ENCODE results near the gene ARHGAP6. TPM values are rescaled to one million over a fixed set of nuclear protein-coding genes. Genes with fewer than 3 reads are reported as not detected.

Gene ARHGAP6
- total and polyA plus RNA-seq, 2 experiments from 2014 or later: 0.26 to 0.59 TPM

GRCh38 chrX:11422525-11422857 is 243.2 kb downstream of the ARHGAP6 start:
- no peaks in the 10 kb centered on the region for H4K20me1 ChIP-seq (replicated peaks; ENCODE audit: insufficient read depth)
- H3K36me3 ChIP-seq (ENCODE audit: insufficient read depth): no peaks in the 10 kb centered on the region
- ATAC-seq (no peak), DNase-seq (ENCODE audit: low spot score) (no peak)
- no peak overlapping the region for H3K27ac ChIP-seq (ENCODE audit: low read depth)
- Mint-ChIP-seq H3K4me1 (peaks cover 6% of the 10 kb centered on the region; the same call in 2 of the 3 replicates), H3K36me3 (ENCODE audit: low read depth) (no peaks in the 10 kb centered on the region), H3K27ac (no peak overlapping the region), H3K4me3 (no peak overlapping the region), H3K9me3 (no peaks in the 10 kb centered on the region), H3K27me3 (ENCODE audit: insufficient read depth, low read depth, poor library complexity) (peaks cover 5% of the 10 kb centered on the region)
- no peak overlapping the region for H3K4me3 ChIP-seq
- no peaks in the 10 kb centered on the region for H3K79me2 ChIP-seq (replicated peaks; ENCODE audit: insufficient read depth)
- H3K4me2 ChIP-seq: no peak overlapping the region
- peaks cover 17% of the 10 kb centered on the region for H3K27me3 ChIP-seq (ENCODE audit: insufficient read depth)
- H2AFZ ChIP-seq: no peak overlapping the region
- H3K9me2 ChIP-seq (ENCODE audit: insufficient read depth): no peaks in the 10 kb centered on the region
- H3K4me1 ChIP-seq (ENCODE audit: insufficient read depth): no peaks in the 10 kb centered on the region
- H3F3A ChIP-seq (replicated peaks; ENCODE audit: low read depth): no peaks in the 10 kb centered on the region
- no peak for TF ChIP-seq POLR2AphosphoS5 (IDR thresholded peaks at IDR 0.05; ENCODE audit: low read depth)
- no peak for TF ChIP-seq NANOG (IDR thresholded peaks at IDR 0.05; ENCODE audit: borderline replicate concordance)
- TF ChIP-seq CTCF (conservative IDR thresholded peaks at IDR 0.05; ENCODE audit: low read depth in 2 of 2): no peak
- TF ChIP-seq JUNB (IDR thresholded peaks at IDR 0.05; ENCODE audit: unreplicated experiment): no peak
- no peak for TF ChIP-seq ZNF114 (CRISPR knock-in tag; IDR thresholded peaks at IDR 0.05)
- no peak for TF ChIP-seq STAT1 (IDR thresholded peaks at IDR 0.05; ENCODE audit: unreplicated experiment)
- no peak for TF ChIP-seq EZH2phosphoT487 (IDR thresholded peaks at IDR 0.05; ENCODE audit: unreplicated experiment)

DNA sequence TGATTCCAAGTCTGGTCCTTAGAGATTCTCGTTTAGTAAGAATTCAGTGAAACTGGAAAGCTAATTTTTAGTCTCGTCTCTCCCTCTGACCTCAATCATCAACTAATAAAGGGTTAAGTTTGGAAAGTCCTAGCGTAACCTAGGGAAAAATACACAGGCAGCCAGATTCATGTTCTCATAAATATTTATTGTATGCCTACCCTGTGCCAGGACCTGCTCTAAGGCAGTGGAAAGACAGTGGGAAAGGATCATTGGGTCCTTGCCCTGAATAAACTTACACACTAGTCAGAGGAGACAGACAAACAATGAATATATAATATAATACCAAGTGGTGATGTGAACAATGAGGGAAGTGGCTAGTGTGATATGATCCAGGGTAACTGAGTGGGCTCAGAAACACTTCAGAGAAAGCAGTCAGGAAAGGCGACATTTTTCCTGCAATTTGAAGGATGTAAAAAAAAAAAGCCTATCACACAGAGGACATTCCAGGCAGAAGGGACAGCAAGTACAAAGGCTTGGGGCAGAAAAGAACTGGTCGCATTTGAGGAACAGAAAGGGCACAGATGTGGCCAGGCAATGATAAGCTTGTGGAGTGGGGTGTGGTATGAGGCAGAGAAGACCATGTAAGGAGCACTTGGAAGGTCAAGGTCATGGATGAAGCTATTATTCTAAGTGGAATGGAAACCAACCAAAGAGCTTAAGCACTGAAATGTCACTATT is 243.8 kb downstream of the ARHGAP6 start:
- Mint-ChIP-seq H3K4me1 (peaks cover 6% of the 10 kb centered on the region; the same call in 2 of the 3 replicates), H3K27me3 (ENCODE audit: insufficient read depth, low read depth, poor library complexity) (peaks cover 5% of the 10 kb centered on the region), H3K36me3 (ENCODE audit: low read depth) (no peaks in the 10 kb centered on the region), H3K4me3 (no peak overlapping the region), H3K9me3 (no peaks in the 10 kb centered on the region), H3K27ac (no peak overlapping the region)
- Histone ChIP-seq H3K4me2 (no peak overlapping the region), H3F3A (replicated peaks; ENCODE audit: low read depth) (no peaks in the 10 kb centered on the region), H3K27me3 (ENCODE audit: insufficient read depth) (peaks cover 15% of the 10 kb centered on the region), H4K20me1 (replicated peaks; ENCODE audit: insufficient read depth) (no peaks in the 10 kb centered on the region), H3K79me2 (replicated peaks; ENCODE audit: insufficient read depth) (no peaks in the 10 kb centered on the region), H3K4me3 (no peak overlapping the region), H2AFZ (no peak overlapping the region), H3K36me3 (ENCODE audit: insufficient read depth) (no peaks in the 10 kb centered on the region), H3K27ac (ENCODE audit: low read depth) (no peak overlapping the region), H3K4me1 (ENCODE audit: insufficient read depth) (no peaks in the 10 kb centered on the region), H3K9me2 (ENCODE audit: insufficient read depth) (no peaks in the 10 kb centered on the region)
- ATAC-seq (no peak), DNase-seq (ENCODE audit: low spot score) (no peak)
- TF ChIP-seq JUNB (IDR thresholded peaks at IDR 0.05; ENCODE audit: unreplicated experiment) (no peak), EZH2phosphoT487 (IDR thresholded peaks at IDR 0.05; ENCODE audit: unreplicated experiment) (no peak), ETS1 (IDR thresholded peaks at IDR 0.05) (no peak), STAT1 (IDR thresholded peaks at IDR 0.05; ENCODE audit: unreplicated experiment) (no peak), ZNF331 (CRISPR knock-in tag; IDR thresholded peaks at IDR 0.05; ENCODE audit: low read depth) (no peak)
